ENCODE measurements around the gene NRIP3. TPM values are rescaled to one million over a fixed set of nuclear protein-coding genes. Genes with fewer than 3 reads are reported as not detected.

NRIP3 gene
- total RNA-seq, 4 donors from 2014 or later = 0.42 to 1.8 (median 1.3) TPM; not detected in 1

- H3K9me3 ChIP-seq = no peaks in the 10 kb centered on the region
- TF ChIP-seq POLR2A (IDR thresholded peaks at IDR 0.05) (no peak), EP300 (IDR thresholded peaks at IDR 0.05) (no peak), CTCF (IDR thresholded peaks at IDR 0.05) (no peak)
- no peak overlapping the region for H3K4me3 ChIP-seq
- no peaks in the 10 kb centered on the region for H3K27me3 ChIP-seq
- 55 to 56% methylated on average over 14 of the region's 14 CpGs for WGBS, 2 donors
- DNase-seq (ENCODE audit: low spot score in 2 of 2) = no peak
- H3K27ac ChIP-seq = no peak overlapping the region
- no peaks in the 10 kb centered on the region for H3K4me1 ChIP-seq
- H3K36me3 ChIP-seq = no peaks in the 10 kb centered on the region
Observed at GRCh38 chr11:8934742-8935488, 68.9 kb downstream of the NRIP3 start.

GRCh38 chr11:8933931-8934330, 69.9 kb downstream of the NRIP3 start:
- no peaks in the 10 kb centered on the region for H3K27me3 ChIP-seq
- WGBS, 2 donors = 90 to 92% methylated on average over 6 of the region's 6 CpGs
- H3K4me1 ChIP-seq = no peaks in the 10 kb centered on the region
- H3K27ac ChIP-seq = no peak overlapping the region
- DNase-seq (ENCODE audit: low spot score in 2 of 2) = no peak
- TF ChIP-seq EP300 (IDR thresholded peaks at IDR 0.05) = no peak
- H3K9me3 ChIP-seq = no peaks in the 10 kb centered on the region
- H3K4me3 ChIP-seq = no peak overlapping the region
- H3K36me3 ChIP-seq = no peaks in the 10 kb centered on the region

GRCh38 chr11:8932564-8933180, 71.1 kb downstream of the NRIP3 start, which contains the start of gene C11orf16:
Gene C11orf16, minus strand, starts transcription at chr11:8932947. Its CDS starts 639 bp downstream, at chr11:8932308.
- TF ChIP-seq EP300 (IDR thresholded peaks at IDR 0.05) = no peak
- no peaks in the 10 kb centered on the region for H3K4me1 ChIP-seq
- no peak within 1 kb of the TSS for H3K27ac ChIP-seq
- no peaks in the 10 kb centered on the region for H3K9me3 ChIP-seq
- 70 to 80% methylated on average over 12 of the region's 12 CpGs for WGBS, 2 donors
- no peak within 1 kb of the TSS for H3K4me3 ChIP-seq
- no peaks in the 10 kb centered on the region for H3K36me3 ChIP-seq
- no peak for DNase-seq (ENCODE audit: low spot score in 2 of 2)
- H3K27me3 ChIP-seq = no peaks in the 10 kb centered on the region

Small RNA genes within 50 kb of the gene (small RNA-seq; reads per million reads assigned to genes)
- gene RF00019 = not detected

Other genes with a start within 250 kb of the NRIP3 start
- gene AKIP1, start 92.8 kb downstream of the NRIP3 start, total RNA-seq = 10 to 100 TPM; 17.7 to 31.4 (median 22.5) TPM
- gene C11orf16, start 71.1 kb downstream of the NRIP3 start, total RNA-seq = not detected
- not detected for gene ASCL3, start 61.0 kb downstream of the NRIP3 start, total RNA-seq
- gene TMEM9B, start 39.6 kb downstream of the NRIP3 start, total RNA-seq = 10 to 100 TPM; 48.0 to 57.0 (median 50.1) TPM
- gene SCUBE2, start 87.6 kb upstream of the NRIP3 start, total RNA-seq = 10 to 100 TPM in 1 of 4 donors, 1 to 10 TPM in 3; 3.1 to 12.6 (median 4.7) TPM